Caco-2 (cell line): ENCODE results near the gene TATDN2. TPM values are rescaled to one million over a fixed set of nuclear protein-coding genes. Genes with fewer than 3 reads are reported as not detected.
A peak's percentile ranks its signal among the peaks of the same experiment; 100 is the strongest.

Source experiments
- BruUV-seq: library from RNA; stranded (reverse); fragments of 400-500 nt; replicated peaks from 2 replicates; lab custom pipeline; 2021; lab: Mats Ljungman, UMichigan
- CTCF ChIA-PET: fragments of 300-600 bp; sonication (Branson Sonifier 250); formaldehyde crosslinking; loops from one replicate; lab custom pipeline; 2022; ENCODE audit warnings: antibody characterized with exemption; lab: Charles Lee
- POLR2A ChIA-PET: fragments of 300-600 bp; sonication (Branson Sonifier 250); formaldehyde crosslinking; loops from one replicate; lab custom pipeline; 2022; ENCODE audit warnings: antibody characterized with exemption; lab: Charles Lee
- DNase-seq, 2 experiments: peaks; one replicate each; pipeline versions ENCODE4 v3.0.0 to v3.0.0-alpha.2; 2020 to 2022
- H3K27me3 ChIP-seq: replicated peaks from 2 replicates; pipeline ENCODE4 v1.6.0; 2011; ENCODE audit warnings: low read length; ENCODE audit not compliant: control insufficient read depth, insufficient read depth
- H3K36me3 ChIP-seq: 2 replicates; pipeline ENCODE4 v1.5.1; 2011; ENCODE audit warnings: low read length; ENCODE audit not compliant: control insufficient read depth, insufficient read depth
- H3K4me1 ChIP-seq: fragments of 250-450 bp; sonication (Bioruptor Pico); 2 replicates; pipeline ENCODE4 v1.5.1; 2020; ENCODE audit warnings: mild to moderate bottlenecking
- H3K4me3 ChIP-seq: 2 replicates; pipeline ENCODE4 v1.5.1; 2011; ENCODE audit warnings: low read depth, mild to moderate bottlenecking, control low read depth, low read length
- H3K9me3 ChIP-seq: fragments of 250-450 bp; sonication (Bioruptor Pico); 2 replicates; pipeline ENCODE4 v1.5.1; 2020; ENCODE audit warnings: mild to moderate bottlenecking, moderate library complexity
- H3K27ac Mint-ChIP-seq: one replicate; pipeline ENCODE4 v1.8.0; 2022; ENCODE audit warnings: mixed read lengths; ENCODE audit not compliant: unreplicated experiment
- H3K27me3 Mint-ChIP-seq: one replicate; pipeline ENCODE4 v1.8.0; 2022; ENCODE audit warnings: mixed read lengths; ENCODE audit not compliant: insufficient read depth, unreplicated experiment
- H3K36me3 Mint-ChIP-seq: one replicate; pipeline ENCODE4 v1.8.0; 2022; ENCODE audit warnings: mild to moderate bottlenecking, mixed read lengths; ENCODE audit not compliant: insufficient read depth, unreplicated experiment
- H3K4me1 Mint-ChIP-seq: one replicate; pipeline ENCODE4 v1.8.0; 2022; ENCODE audit warnings: low read depth, mixed read lengths; ENCODE audit not compliant: unreplicated experiment
- H3K4me3 Mint-ChIP-seq: one replicate; pipeline ENCODE4 v1.8.0; 2022; ENCODE audit warnings: mild to moderate bottlenecking, moderate library complexity, mixed read lengths; ENCODE audit not compliant: unreplicated experiment
- H3K9me3 Mint-ChIP-seq: one replicate; pipeline ENCODE4 v1.8.0; 2022; ENCODE audit warnings: mixed read lengths; ENCODE audit not compliant: unreplicated experiment
- intact Hi-C: fragments of 100-400 bp; cut with micrococcal nuclease; formaldehyde crosslinking; loops from one replicate; pipeline ENCODE4 v1.10.0; 2022; ENCODE audit not compliant: unreplicated experiment
- total RNA-seq: library from RNA; stranded (reverse); gene quantifications from 2 replicates; pipeline ENCODE4 v1.2.3, GENCODE V29; 2022
- TF ChIP-seq, protein P1 (sequence below), 2 experiments: fragments of 200-600 bp in 1 of 2; IDR thresholded peaks; 1 replicate in 1 of 2; 2 replicates in 1 of 2; pipeline versions ENCODE4 v1.5.1 to v1.8.0; 2011 to 2022; ENCODE audit warnings: antibody characterized with exemption in 1 of 2, control low read depth in 1 of 2, inconsistent platforms in 1 of 2, low read depth in 1 of 2, low read length in 1 of 2, mild to moderate bottlenecking in 1 of 2, moderate library complexity in 1 of 2; ENCODE audit not compliant: insufficient read depth in 1 of 2, severe bottlenecking in 1 of 2, unreplicated experiment in 1 of 2

The TATDN2 gene
- total RNA-seq, 1 experiment from 2014 or later = 32.1 TPM

DNA sequence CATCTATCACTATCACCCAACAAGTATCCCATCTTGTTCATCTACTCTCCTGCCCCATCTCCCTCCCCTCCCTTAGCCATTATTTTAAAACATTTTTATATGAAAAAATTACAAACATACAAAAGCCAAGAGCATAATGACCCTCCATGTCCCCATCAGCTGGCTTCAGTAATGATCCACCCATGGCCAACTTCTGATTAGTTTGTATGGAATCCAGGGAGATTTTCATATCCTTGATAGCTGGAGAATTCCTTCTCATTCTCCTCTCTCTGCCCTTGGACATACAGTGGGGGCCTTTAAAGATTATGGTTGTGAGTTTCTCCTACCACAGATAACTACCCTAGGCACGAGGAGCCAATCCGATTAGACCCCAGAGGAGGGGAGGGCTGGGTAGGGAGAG, 43.3 kb upstream of the TATDN2 start:
- ChIA-PET CTCF (interaction anchor here (1.2 to 1.4 kb wide), 2 partner anchors 8 to 43 kb away, joined by 3 read pairs; partner anchors contain the start of gene TATDN2), POLR2A (interaction anchor here (0.6 to 1.3 kb wide), 3 partner anchors 64 to 344 kb away, joined by 3 to 12 read pairs (median 3); partner anchors contain the start of genes SEC13 and VHL)
- TF ChIP-seq, protein P1, sequence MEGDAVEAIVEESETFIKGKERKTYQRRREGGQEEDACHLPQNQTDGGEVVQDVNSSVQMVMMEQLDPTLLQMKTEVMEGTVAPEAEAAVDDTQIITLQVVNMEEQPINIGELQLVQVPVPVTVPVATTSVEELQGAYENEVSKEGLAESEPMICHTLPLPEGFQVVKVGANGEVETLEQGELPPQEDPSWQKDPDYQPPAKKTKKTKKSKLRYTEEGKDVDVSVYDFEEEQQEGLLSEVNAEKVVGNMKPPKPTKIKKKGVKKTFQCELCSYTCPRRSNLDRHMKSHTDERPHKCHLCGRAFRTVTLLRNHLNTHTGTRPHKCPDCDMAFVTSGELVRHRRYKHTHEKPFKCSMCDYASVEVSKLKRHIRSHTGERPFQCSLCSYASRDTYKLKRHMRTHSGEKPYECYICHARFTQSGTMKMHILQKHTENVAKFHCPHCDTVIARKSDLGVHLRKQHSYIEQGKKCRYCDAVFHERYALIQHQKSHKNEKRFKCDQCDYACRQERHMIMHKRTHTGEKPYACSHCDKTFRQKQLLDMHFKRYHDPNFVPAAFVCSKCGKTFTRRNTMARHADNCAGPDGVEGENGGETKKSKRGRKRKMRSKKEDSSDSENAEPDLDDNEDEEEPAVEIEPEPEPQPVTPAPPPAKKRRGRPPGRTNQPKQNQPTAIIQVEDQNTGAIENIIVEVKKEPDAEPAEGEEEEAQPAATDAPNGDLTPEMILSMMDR (IDR thresholded peaks at IDR 0.05; ENCODE audit: insufficient read depth in 1 of 2, low read depth in 1 of 2, low read length in 1 of 2, severe bottlenecking in 1 of 2, unreplicated experiment in 1 of 2) = no peak
- no peaks in the 10 kb centered on the region for H3K27me3 Mint-ChIP-seq
- Histone ChIP-seq H3K9me3 (no peaks in the 10 kb centered on the region), H3K36me3 (no peaks in the 10 kb centered on the region; the same call in none of the 2 replicates), H3K27me3 (no peaks in the 10 kb centered on the region), H3K4me3 (no peak overlapping the region), H3K4me1 (peaks cover 56% of the 10 kb centered on the region)
- intact Hi-C loops = loop anchor here (1.0 to 2.0 kb wide), 4 partner anchors 13 to 43 kb away; partner anchors contain the start of genes IRAK2 and TATDN2
- no peaks in the 10 kb centered on the region for H3K9me3 Mint-ChIP-seq
- BruUV-seq = no TSS peak
- no peak overlapping the region for H3K4me3 Mint-ChIP-seq
- DNase-seq = no peak
- H3K36me3 Mint-ChIP-seq = peaks cover 21% of the 10 kb centered on the region
- peak overlapping the region; percentile 94 for H3K27ac Mint-ChIP-seq
- peaks cover 17% of the 10 kb centered on the region for H3K4me1 Mint-ChIP-seq

DNA sequence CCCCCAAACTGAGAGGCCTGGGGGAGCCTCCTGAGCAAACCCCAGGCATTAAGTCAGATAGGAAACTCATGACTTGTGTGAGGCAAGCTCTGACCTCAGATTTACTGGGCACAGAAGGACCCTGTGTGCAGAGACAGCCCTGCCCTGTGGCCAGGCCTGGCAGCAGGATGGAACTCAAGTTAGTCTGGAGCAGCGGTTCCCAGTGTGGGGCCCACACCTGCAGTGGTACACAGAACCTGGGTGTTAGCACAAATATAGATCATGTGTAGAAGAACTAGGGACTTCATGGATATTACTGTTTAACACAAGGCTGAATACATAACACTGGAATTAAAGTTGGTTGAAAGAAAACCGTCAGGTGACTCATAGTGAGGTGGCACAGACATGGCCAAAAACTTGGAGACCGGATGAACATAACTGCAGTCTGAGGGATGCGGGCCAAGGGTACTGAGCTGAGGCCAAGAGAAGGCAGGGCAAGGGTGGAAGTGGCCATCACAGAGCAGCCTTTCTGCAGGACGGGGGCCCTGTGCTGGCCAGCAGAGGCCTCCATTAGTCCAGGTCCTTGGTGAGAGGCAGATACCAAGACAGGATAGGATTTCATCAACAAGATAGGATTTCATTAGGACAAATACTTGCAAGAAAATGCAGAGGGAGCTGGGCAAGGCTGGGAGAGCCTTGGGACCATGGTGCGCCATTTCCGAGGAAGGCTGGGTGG, 42.7 kb upstream of the TATDN2 start:
- no peak for DNase-seq
- intact Hi-C loops = loop anchor here (2.0 kb wide), 1 partner anchor 41 kb away; the partner anchor contains the start of gene IRAK2
- Mint-ChIP-seq H3K9me3 (no peaks in the 10 kb centered on the region), H3K4me3 (no peak overlapping the region), H3K27me3 (no peaks in the 10 kb centered on the region), H3K27ac (peak overlapping the region; percentile 94), H3K4me1 (peaks cover 17% of the 10 kb centered on the region), H3K36me3 (peaks cover 21% of the 10 kb centered on the region)
- no peaks in the 10 kb centered on the region for H3K9me3 ChIP-seq
- H3K4me1 ChIP-seq = peaks cover 56% of the 10 kb centered on the region
- TF ChIP-seq, protein P1 (IDR thresholded peaks at IDR 0.05; ENCODE audit: insufficient read depth in 1 of 2, low read depth in 1 of 2, low read length in 1 of 2, severe bottlenecking in 1 of 2, unreplicated experiment in 1 of 2) = no peak
- no peaks in the 10 kb centered on the region for H3K27me3 ChIP-seq
- POLR2A ChIA-PET = no interaction called here
- CTCF ChIA-PET = interaction anchor here (0.6 kb wide), 1 partner anchor 42 kb away, joined by 4 read pairs; no protein-coding TSS in a partner anchor
- BruUV-seq = no TSS peak
- no peaks in the 10 kb centered on the region; the same call in none of the 2 replicates for H3K36me3 ChIP-seq
- H3K4me3 ChIP-seq = no peak overlapping the region

DNA sequence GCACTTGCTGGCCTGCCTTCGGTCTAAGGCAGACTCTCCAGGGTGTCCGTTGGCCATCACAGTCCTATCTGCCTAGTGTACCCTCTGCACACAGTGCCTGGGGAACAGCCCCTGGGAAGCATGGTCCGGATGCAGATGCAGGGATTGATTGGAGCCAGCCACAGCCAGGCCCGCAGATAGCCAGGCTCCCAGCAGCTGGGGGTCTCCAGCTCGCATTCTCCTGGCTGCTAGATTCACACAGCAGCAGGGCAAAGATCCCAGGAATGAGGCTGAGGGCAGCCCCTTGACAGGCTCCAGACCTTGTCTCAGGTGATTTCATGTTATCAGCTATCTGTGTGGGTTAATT, 42.1 kb upstream of the TATDN2 start:
- peaks cover 21% of the 10 kb centered on the region for H3K36me3 Mint-ChIP-seq
- Histone ChIP-seq H3K4me1 (peaks cover 56% of the 10 kb centered on the region), H3K27me3 (no peaks in the 10 kb centered on the region), H3K4me3 (no peak overlapping the region), H3K9me3 (no peaks in the 10 kb centered on the region), H3K36me3 (no peaks in the 10 kb centered on the region; the same call in 1 of the 2 replicates)
- no TSS peak for BruUV-seq
- no peaks in the 10 kb centered on the region for H3K9me3 Mint-ChIP-seq
- CTCF ChIA-PET = interaction anchor here (0.6 kb wide), 1 partner anchor 42 kb away, joined by 4 read pairs; no protein-coding TSS in a partner anchor
- intact Hi-C loops = no loop called here
- TF ChIP-seq, protein P1 (IDR thresholded peaks at IDR 0.05; ENCODE audit: insufficient read depth in 1 of 2, low read depth in 1 of 2, low read length in 1 of 2, severe bottlenecking in 1 of 2, unreplicated experiment in 1 of 2) = no peak
- POLR2A ChIA-PET = no interaction called here
- no peak for DNase-seq
- no peaks in the 10 kb centered on the region for H3K27me3 Mint-ChIP-seq
- H3K27ac Mint-ChIP-seq = peak overlapping the region; percentile 94
- H3K4me1 Mint-ChIP-seq = peaks cover 17% of the 10 kb centered on the region
- no peak overlapping the region for H3K4me3 Mint-ChIP-seq
